Fibroblast of pulmonary artery (primary cell): ENCODE results near the gene KIF12.
"Not testable (repeated sequence)": the region's sequence is repeated elsewhere in the genome, so short reads cannot be mapped to it uniquely, and the experiment has no call there.

Experiments used
- DNase-seq: peaks from one replicate; pipeline ENCODE4 v3.0.0-alpha.2; 2010; ENCODE audit warnings: low read depth
- H3K4me3 ChIP-seq: replicated peaks from 2 replicates; pipeline ENCODE4 v1.5.1; 2011; ENCODE audit warnings: low read depth, mild to moderate bottlenecking, control low read depth, low read length, moderate library complexity
- CTCF ChIP-seq: IDR thresholded peaks from 2 replicates; pipeline ENCODE4 v1.5.1; 2011; ENCODE audit warnings: mild to moderate bottlenecking, control low read depth, low read length, inconsistent platforms; ENCODE audit errors: missing control alignments

The KIF12 gene

GRCh38 chr9:114046237-114046755 lies 52.8 kb downstream of the KIF12 start:
- no peak for DNase-seq
- no peak for TF ChIP-seq CTCF

GRCh38 chr9:114043660-114044059 lies 55.4 kb downstream of the KIF12 start:
- not testable (repeated sequence) for H3K4me3 ChIP-seq, DNase-seq

More at GRCh38 chr9:114046237-114046755, 52.8 kb downstream of the KIF12 start:
- no peak overlapping the region for H3K4me3 ChIP-seq
